ENCODE results near the gene NACC2.

The NACC2 gene

GRCh38 chr9:136006169-136006568 lies 88.9 kb downstream of the NACC2 start:
- no peaks in the 10 kb centered on the region for H3K4me1 ChIP-seq (ENCODE audit: low read depth, poor library complexity, severe bottlenecking)
- no peak overlapping the region for H3K27ac ChIP-seq
- H3K4me3 ChIP-seq (IDR thresholded peaks at IDR 0.05; ENCODE audit: insufficient read depth, low read depth, low read length), result no peak overlapping the region
- TF ChIP-seq, protein P1, sequence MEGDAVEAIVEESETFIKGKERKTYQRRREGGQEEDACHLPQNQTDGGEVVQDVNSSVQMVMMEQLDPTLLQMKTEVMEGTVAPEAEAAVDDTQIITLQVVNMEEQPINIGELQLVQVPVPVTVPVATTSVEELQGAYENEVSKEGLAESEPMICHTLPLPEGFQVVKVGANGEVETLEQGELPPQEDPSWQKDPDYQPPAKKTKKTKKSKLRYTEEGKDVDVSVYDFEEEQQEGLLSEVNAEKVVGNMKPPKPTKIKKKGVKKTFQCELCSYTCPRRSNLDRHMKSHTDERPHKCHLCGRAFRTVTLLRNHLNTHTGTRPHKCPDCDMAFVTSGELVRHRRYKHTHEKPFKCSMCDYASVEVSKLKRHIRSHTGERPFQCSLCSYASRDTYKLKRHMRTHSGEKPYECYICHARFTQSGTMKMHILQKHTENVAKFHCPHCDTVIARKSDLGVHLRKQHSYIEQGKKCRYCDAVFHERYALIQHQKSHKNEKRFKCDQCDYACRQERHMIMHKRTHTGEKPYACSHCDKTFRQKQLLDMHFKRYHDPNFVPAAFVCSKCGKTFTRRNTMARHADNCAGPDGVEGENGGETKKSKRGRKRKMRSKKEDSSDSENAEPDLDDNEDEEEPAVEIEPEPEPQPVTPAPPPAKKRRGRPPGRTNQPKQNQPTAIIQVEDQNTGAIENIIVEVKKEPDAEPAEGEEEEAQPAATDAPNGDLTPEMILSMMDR (conservative IDR thresholded peaks at IDR 0.05; ENCODE audit: low read depth, low read length), result no peak
- no peak overlapping the region for H3K4me2 ChIP-seq
- no peak overlapping the region for H3K9ac ChIP-seq
- H3K79me2 ChIP-seq (ENCODE audit: insufficient read depth, low read depth), result no peaks in the 10 kb centered on the region
- no peak overlapping the region for H2AFZ ChIP-seq (ENCODE audit: low read depth)
- no peaks in the 10 kb centered on the region for H4K20me1 ChIP-seq (ENCODE audit: insufficient read depth)
- H3K27me3 ChIP-seq (ENCODE audit: insufficient read depth, low read depth), result peaks cover 90% of the 10 kb centered on the region
- H3K36me3 ChIP-seq (ENCODE audit: insufficient read depth), result no peaks in the 10 kb centered on the region

- H4K20me1 ChIP-seq (ENCODE audit: insufficient read depth), result no peaks in the 10 kb centered on the region
- no peak overlapping the region for H3K4me2 ChIP-seq
- H3K36me3 ChIP-seq (ENCODE audit: insufficient read depth), result no peaks in the 10 kb centered on the region
- H3K79me2 ChIP-seq (ENCODE audit: insufficient read depth, low read depth), result no peaks in the 10 kb centered on the region
- H3K27ac ChIP-seq, result no peak overlapping the region
- no peaks in the 10 kb centered on the region for H3K4me1 ChIP-seq (ENCODE audit: low read depth, poor library complexity, severe bottlenecking)
- H3K4me3 ChIP-seq (IDR thresholded peaks at IDR 0.05; ENCODE audit: insufficient read depth, low read depth, low read length), result no peak overlapping the region
- no peak overlapping the region for H3K9ac ChIP-seq
- TF ChIP-seq, protein P1 (conservative IDR thresholded peaks at IDR 0.05; ENCODE audit: low read depth, low read length), result no peak
- peaks cover 83% of the 10 kb centered on the region for H3K27me3 ChIP-seq (ENCODE audit: insufficient read depth, low read depth)
- H2AFZ ChIP-seq (ENCODE audit: low read depth), result no peak overlapping the region
Measured at GRCh38 chr9:136004712-136005111, 90.4 kb downstream of the NACC2 start.

- H3K4me1 ChIP-seq (ENCODE audit: low read depth, poor library complexity, severe bottlenecking), result no peaks in the 10 kb centered on the region
- no peaks in the 10 kb centered on the region for H3K36me3 ChIP-seq (ENCODE audit: insufficient read depth)
- peaks cover 78% of the 10 kb centered on the region for H3K27me3 ChIP-seq (ENCODE audit: insufficient read depth, low read depth)
- H3K79me2 ChIP-seq (ENCODE audit: insufficient read depth, low read depth), result no peaks in the 10 kb centered on the region
- H2AFZ ChIP-seq (ENCODE audit: low read depth), result no peak overlapping the region
- H3K4me2 ChIP-seq, result no peak overlapping the region
- no peak overlapping the region for H3K9ac ChIP-seq
- no peaks in the 10 kb centered on the region for H4K20me1 ChIP-seq (ENCODE audit: insufficient read depth)
- no peak overlapping the region for H3K4me3 ChIP-seq (IDR thresholded peaks at IDR 0.05; ENCODE audit: insufficient read depth, low read depth, low read length)
- TF ChIP-seq, protein P1 (conservative IDR thresholded peaks at IDR 0.05; ENCODE audit: low read depth, low read length), result no peak
- no peak overlapping the region for H3K27ac ChIP-seq
Measured at GRCh38 chr9:136004219-136004618, 90.9 kb downstream of the NACC2 start.

DNA sequence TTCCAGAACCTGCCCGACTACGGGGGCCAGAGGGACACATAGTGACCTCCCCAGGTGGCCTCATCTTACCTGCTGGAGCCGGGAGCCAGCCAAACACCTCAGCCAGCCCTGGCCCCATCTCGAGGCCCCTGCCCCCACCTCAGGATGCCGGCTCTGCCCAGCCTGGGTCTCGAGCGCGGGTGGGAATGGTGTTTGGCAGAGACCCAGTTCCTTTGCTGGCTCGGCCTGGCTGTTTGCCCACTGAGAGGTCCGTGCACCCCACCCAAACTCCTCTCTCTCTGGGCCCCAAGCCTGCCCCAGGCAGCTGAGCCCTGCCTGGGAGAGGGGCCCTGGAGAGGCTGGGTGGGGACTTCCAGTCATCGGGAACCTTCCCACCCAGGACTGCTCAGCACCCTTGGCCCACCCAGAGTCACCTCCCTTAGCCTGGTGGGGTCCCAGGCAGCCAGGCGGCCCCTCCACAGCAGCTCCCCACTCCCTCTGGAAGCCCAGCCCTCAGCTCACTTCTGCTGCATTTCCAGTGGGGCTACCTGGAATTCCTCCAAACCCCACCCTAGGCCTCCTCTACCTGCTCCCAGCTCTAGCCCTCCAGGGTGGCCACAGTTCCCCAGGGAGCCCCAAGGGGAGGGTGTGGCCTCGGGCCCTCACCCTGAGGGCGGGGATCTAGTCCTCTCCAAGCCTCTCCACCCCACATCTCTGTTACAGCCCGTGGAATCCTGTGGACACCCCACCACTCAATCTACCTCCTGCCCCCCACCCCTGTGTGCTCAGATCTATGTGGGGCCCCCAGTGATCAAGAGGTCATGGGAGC lies 91.5 kb downstream of the NACC2 start:
- H3K79me2 ChIP-seq (ENCODE audit: insufficient read depth, low read depth), result no peaks in the 10 kb centered on the region
- no peak overlapping the region for H3K4me3 ChIP-seq (IDR thresholded peaks at IDR 0.05; ENCODE audit: insufficient read depth, low read depth, low read length)
- no peak overlapping the region for H3K9ac ChIP-seq
- no peak overlapping the region for H3K27ac ChIP-seq
- H3K27me3 ChIP-seq (ENCODE audit: insufficient read depth, low read depth), result peaks cover 73% of the 10 kb centered on the region
- H4K20me1 ChIP-seq (ENCODE audit: insufficient read depth), result no peaks in the 10 kb centered on the region
- no peaks in the 10 kb centered on the region for H3K4me1 ChIP-seq (ENCODE audit: low read depth, poor library complexity, severe bottlenecking)
- H2AFZ ChIP-seq (ENCODE audit: low read depth), result no peak overlapping the region
- no peaks in the 10 kb centered on the region for H3K36me3 ChIP-seq (ENCODE audit: insufficient read depth)
- no peak overlapping the region for H3K4me2 ChIP-seq
- TF ChIP-seq, protein P1 (conservative IDR thresholded peaks at IDR 0.05; ENCODE audit: low read depth, low read length), result no peak

Data from KMS-11 (cell line).